DND-41 (cell line): ENCODE measurements around the gene ALKBH8.

Experiments used
- CTCF ChIP-seq: IDR thresholded peaks from 2 replicates; pipeline ENCODE4 v1.5.1; 2012; ENCODE audit warnings: borderline replicate concordance, low read length, moderate library complexity, mild to moderate bottlenecking; ENCODE audit not compliant: poor library complexity, severe bottlenecking; ENCODE audit errors: extremely low read depth
- EZH2 ChIP-seq: IDR thresholded peaks from 3 replicates; pipeline ENCODE4 v1.6.1; 2012; ENCODE audit warnings: borderline replicate concordance, low read depth, mild to moderate bottlenecking, moderate library complexity, low read length, inconsistent platforms; ENCODE audit not compliant: severe bottlenecking

- TF ChIP-seq CTCF (no peak), EZH2 (no peak)
These were observed 107.8 kb downstream of the ALKBH8 start, which contains the start of gene CWF19L2 for GRCh38 chr11:107457558-107458271.
